Activated CD8-positive, alpha-beta memory T cell treated with anti-CD3 and anti-CD28 coated beads for 48 hours (primary cell): ENCODE measurements around the gene RSL1D1.
"Not testable (repeated sequence)": the region's sequence is repeated elsewhere in the genome, so short reads cannot be mapped to it uniquely, and the experiment has no call there.

Experiments
- DNase-seq, 3 experiments: peaks; one replicate each; pipeline ENCODE4 v3.0.0-alpha.2; 2020; ENCODE audit warnings: low read depth in 2 of 3, low spot score in 2 of 3

RSL1D1 gene

DNA sequence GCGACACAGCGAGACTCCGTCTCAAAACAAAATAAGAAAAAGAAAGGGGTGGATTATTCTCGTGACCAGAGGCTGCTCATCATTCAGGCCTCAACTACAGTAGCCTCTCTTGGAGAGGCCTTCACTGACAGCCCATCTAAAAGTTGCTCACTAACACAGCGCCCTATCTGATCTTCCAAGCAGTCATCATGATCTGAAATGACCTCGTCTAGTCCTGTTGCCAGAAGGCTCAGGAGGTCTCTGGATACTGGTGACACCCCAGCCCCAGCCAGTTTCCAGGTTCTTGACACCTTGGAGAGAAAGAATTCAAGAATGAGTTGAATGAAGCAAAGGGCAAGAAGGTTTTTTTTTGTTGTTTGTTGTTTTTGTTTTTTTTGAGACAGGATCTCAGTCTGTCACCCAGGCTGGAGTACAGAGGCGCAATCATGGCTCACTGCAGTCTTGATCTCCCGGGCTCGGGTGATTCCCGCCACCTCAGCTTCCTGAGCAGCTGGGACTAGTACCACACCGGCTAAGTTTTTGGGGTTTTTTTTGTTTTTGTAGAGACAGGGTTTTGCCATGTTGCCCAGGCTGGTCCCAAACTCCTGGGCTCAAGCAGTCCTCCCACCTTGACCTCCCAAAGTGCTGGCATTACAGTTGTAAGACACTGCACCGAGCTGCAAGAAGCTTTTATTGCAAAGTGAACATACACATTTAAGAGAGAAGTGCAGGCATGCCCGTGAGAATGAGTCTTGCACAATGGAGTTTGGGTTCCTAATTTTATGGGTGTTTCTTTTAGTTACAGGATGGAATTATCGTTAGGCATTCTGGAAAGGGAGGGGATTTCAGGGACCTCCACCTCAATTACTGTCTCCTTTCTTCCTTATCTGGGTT is 51.6 kb downstream of the RSL1D1 start:
- no peak for DNase-seq

DNA sequence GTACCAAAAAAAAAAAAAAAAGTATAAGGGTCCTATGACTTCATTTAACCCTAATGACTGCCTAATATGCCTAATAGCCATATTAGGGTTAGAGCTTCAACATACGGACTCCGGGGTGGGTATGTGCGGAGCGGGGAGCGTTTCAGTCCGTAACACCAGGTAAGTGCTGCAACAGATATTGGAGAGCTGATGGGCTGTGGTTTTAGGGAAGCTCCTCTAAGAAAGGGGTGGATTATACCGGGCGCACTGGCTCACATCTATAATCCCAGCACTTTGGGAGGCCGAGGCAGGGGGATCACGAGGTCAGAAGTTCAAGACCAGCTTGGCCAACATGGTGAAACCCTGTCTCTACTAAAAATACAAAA is 52.3 kb downstream of the RSL1D1 start:
- no peak for DNase-seq

- DNase-seq: no peak
Measured at GRCh38 chr16:11797957-11798299, 53.4 kb downstream of the RSL1D1 start.

GRCh38 chr16:11797166-11797956 is 54.0 kb downstream of the RSL1D1 start, which contains the start of gene ZC3H7A:
Gene ZC3H7A (minus strand): TSS chr16:11797258. CDS start chr16:11782354, 14,904 bp downstream.
- peak; percentile 70 to 93 (median 85) for DNase-seq

DNA sequence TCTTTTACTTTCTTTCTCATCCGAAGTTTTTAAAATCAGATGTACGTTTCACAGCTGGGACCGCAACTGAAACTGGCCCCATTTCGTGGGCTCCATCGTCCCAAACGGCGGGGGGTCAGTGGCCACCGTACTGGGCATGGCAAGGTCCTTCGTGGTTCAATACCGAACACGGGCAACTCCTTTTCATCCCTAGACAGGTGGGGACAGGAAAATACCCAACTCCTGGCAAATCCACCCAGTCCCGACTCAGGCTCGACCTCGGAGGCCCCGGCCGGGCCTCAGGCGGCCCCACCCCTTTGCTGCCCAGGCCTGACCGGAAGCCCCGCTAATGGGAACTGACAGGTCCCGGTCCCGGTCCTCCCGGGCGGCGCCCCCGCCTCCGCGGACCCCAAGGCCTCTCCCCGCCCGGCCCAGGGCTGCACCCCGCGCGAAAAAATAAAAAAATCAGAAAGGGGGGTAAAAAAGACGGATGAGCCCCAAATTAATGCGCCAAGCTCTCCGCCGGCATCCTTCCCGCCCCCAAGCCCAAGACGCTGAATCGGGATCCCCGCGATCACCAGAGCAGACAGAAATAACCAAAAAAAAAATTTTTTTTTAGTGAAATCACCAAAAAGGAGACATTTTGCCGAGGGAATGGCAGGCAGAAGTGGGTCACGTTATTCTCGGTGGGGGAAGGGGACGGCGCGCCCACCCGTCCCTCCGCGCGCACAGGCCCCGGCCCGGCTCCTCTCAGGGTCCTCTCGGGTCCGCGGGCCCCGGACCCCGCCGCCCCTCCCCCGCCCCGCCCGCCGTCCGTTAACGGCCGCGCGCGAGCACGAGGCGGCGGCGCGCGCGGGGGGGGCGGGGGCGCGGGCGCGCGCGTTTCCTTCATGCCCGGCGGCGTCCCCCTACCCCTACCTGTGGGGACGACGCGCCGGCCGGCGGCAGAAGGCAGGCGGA is 54.8 kb downstream of the RSL1D1 start:
- DNase-seq: no peak

DNA sequence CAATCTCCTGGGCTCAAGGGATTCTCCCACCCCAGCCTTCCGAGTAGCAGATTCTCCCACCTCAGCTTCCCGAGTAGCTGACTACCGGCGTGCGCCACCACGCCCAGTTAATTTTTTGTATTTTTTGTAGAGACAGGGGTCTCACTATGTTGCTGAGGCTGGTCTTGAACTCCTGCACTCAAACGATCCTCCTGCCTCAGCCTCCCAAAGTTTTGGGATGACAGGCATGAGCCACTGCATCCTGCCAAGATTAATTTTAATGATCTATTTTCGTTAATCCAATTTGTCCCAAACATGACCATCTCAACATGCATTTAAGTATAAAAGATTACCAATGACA is 55.5 kb downstream of the RSL1D1 start:
- no peak for DNase-seq

DNA sequence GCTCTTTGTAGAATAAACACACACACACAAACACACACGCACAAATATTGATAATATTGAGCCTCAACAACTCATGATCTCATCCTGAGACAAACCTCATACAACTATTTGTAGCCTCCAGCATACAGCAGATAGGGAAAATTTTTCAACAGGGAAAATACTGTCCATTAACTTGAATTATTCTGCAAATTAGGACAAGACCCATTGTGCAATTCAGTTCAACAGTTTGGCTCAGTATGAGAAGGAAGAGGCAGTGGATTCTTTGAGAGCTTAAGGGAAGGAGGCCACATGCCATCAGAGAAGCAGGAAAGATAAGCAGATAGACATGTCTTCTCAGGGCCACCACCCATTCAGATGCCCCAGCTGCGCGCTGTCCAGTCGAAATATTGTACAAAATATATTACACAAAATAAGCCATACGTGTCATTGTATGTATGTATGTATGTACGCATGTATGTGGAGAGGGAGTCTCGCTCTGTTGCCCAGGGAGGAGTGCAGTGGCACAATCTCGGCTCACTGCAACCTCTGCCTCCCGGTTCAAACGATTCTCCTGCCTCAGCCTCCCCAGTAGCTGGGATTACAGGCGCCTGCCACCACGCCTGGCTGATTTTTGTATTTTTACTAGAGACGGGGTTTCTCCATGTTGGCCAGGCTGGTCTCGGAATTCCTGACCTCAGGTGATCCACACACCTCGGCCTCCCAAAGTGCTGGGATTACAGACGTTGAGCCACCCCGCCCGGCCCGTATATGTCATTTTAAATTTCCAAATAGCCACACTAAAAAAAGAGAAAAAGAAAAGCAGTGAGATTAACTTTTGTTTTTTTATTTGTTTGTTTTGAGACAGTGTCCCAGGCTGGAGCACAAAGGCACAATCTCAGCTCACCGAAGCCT is 56.1 kb downstream of the RSL1D1 start:
- no peak for DNase-seq

DNA sequence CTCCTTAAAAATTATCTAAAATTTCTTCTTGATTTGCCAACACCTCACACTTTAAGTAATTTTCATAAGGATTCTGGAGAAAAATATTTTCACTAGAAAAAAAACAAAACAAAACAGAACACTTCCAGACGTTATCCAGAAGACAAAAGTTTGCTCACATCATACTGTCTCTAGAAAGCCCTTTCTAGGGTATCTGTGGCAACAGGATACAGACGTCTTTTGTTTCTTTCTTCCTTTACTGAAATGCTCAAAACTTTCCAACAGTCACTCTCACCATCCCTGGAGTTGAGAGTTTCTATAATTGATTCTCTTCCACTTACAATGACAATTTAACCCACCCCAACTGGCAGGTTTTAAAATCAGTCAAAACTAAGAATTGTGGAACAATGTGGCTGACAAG is 56.9 kb downstream of the RSL1D1 start:
- DNase-seq: no peak

DNA sequence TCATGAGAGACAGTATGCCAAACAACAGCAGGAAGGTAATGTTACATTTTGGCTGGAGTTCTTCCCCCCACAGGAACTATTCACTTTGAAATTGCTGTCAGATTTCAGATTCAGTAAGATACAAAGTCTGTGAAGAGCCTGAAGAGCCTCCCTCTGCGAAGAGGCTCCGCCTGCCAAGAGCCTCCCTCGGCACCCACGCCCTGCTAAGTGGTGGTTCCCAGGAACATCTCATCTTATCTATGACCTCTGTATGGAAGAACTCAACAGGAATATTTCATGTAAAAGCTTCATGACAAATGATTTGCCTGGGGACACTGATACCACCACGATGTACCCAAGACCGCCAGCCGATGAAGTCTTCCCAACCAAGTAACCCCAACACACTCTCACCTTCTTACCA is 57.5 kb downstream of the RSL1D1 start:
- DNase-seq: no peak

DNA sequence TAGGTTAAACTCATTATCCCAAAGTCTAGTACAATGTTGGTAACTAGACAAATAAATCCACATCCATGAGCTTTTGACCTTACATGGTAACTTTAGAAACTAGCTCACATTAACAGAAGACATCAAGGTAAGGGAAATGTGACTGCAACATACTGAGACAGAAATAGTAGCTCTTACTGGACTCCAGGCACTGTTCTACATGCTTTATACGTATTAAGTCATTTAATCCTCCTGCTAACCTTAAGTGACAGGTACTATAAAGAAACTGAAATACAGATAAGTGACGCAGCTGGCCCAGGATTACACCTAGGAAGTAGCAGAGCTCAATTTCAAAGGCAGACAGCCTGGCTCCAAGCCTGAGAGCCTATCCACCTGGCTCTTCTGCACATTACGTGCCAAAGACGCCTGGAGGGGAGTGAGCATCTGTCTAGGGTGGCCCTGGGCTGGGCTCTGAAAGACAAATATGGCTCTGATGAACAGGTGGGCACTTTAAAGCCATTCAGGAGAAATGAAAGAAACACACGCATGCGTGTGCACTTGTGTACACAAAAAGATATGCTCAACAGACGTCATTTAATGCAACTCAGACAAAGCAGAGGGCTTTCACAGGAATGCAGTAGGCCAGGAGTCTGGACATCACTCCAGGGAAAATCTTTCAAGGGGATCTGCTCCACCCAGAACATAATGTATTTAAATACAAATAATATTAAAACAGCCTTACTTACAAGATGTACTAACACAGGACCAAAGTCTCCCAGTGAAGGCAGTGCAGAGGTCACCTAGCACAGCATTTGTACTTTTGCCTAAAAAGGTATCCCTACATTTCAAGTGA is 58.7 kb downstream of the RSL1D1 start:
- no peak for DNase-seq

DNA sequence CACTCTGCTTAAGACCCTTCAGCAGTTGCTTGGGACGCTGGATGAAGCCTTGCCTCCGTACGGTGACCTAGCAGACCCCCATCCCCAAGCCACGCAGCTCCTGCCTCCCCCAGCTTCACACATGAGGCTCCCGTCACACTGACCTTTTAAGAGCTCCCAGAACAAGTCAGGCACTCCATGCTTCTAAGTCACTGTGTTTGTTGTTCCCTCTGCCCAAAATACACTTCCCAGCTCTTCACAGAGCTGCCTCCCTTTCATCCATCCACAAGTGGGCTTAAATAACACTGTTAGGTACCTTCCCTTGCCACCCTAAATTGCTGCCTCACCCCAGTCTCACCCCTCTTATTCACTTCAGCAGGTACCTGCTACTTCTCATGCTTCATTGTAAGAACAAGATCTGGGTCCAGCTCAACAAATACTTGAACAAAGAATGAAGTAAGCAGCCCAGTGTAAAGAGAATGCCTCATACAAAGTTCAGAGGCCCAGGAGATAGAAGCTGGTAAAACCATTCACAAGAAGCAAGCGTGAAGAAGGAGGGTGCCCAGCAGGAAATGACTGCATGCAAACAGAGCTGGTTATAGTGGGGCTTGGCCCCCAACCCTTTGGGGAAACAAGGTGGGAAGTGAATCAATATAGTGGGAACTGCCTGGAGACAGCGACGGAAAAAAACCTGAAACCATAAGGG is 60.1 kb downstream of the RSL1D1 start:
- DNase-seq: no peak

DNA sequence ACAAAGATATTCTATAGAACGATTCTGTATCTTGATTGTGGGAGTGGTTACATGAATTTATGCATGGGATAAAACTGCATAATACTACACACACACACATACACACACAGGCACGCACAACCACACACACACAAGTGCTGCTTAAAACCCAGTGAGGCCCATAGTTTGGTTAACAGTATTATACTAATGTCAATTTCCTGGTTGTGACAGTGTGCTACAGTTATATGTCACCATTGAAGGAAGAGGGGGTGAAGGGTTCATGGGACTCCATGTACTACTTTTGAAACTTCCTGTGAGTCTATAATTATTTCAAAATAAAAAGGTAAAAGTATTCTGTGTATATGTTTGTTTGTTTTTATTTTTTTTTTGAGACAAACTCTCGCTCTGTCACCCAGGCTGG is 62.4 kb downstream of the RSL1D1 start:
- DNase-seq: no peak

DNA sequence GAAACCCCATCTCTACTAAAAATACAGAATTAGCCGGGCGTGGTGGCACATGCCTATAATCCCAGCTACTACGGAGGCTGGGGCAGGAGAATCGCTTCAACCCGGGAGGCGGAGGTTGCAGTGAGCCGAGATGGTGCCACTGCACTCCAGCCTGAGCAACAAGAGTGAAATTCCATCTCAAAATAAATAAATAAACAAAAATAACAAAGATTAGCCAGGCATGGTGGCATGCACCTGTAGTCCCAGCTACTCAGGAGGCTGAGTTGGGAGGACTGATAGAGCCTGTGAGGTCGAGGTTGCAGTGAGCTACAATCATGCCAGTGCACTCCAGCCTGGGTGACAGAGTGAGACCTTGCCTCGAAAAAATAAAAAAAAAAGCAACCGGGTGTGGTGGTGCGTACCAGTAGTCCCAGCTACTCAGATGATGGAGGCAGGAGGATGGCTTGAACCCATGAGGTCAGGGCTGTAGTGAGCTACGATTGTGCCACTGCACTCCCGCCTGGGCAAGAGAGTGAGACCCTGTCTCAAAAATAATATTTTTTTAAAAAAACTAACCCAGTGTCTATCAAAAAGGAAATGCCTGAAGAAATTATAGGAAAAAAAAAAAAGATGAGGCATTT is 66.3 kb downstream of the RSL1D1 start:
- DNase-seq: not testable (repeated sequence)

- DNase-seq: not testable (repeated sequence)
Measured at GRCh38 chr16:11784381-11784780, 67.0 kb downstream of the RSL1D1 start.

DNA sequence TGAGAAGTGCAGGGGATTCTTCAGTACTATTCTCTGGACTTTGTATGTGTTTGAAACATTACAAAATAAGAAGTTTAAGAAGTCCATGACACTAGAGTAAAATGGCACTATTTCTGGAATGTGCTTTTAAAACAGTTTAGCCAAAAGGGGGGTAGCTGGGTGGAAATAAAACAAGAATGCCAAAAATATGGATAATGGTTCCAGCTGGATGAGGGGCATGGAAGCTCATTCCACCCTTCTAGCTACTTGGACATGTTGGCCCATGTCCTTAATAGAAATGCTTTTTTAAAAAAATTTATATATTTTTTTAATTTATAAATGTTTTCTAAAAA is 67.3 kb downstream of the RSL1D1 start:
- no peak for DNase-seq
